Measurements from ENCODE around the gene MRPL36.
"Not testable (repeated sequence)": the region's sequence is repeated elsewhere in the genome, so short reads cannot be mapped to it uniquely, and the experiment has no call there.

The MRPL36 gene

GRCh38 chr5:1792842-1793266 lies 6.8 kb downstream of the MRPL36 start:
- no peak for TF ChIP-seq CTCF (IDR thresholded peaks at IDR 0.05; ENCODE audit: extremely low read depth, insufficient read depth, missing control alignments)
- in situ Hi-C loops (cut with MboI; ENCODE audit: low pct_unique_long_range_greater_than_20kb, low sequenced_read_pairs, unreplicated experiment): no loop called here
- peak; percentile 90 for DNase-seq (ENCODE audit: low spot score)

GRCh38 chr5:1791176-1791575 lies 8.5 kb downstream of the MRPL36 start:
- TF ChIP-seq CTCF (IDR thresholded peaks at IDR 0.05; ENCODE audit: extremely low read depth, insufficient read depth, missing control alignments): no peak
- DNase-seq (ENCODE audit: low spot score): no peak
- in situ Hi-C loops (cut with MboI; ENCODE audit: low pct_unique_long_range_greater_than_20kb, low sequenced_read_pairs, unreplicated experiment): no loop called here

- in situ Hi-C loops (cut with MboI; ENCODE audit: low pct_unique_long_range_greater_than_20kb, low sequenced_read_pairs, unreplicated experiment): no loop called here
- no peak for TF ChIP-seq CTCF (IDR thresholded peaks at IDR 0.05; ENCODE audit: extremely low read depth, insufficient read depth, missing control alignments)
- DNase-seq (ENCODE audit: low spot score): no peak
Measured at GRCh38 chr5:1789834-1790471, 9.7 kb downstream of the MRPL36 start.

- DNase-seq (ENCODE audit: low spot score); in situ Hi-C loops (cut with MboI; ENCODE audit: low pct_unique_long_range_greater_than_20kb, low sequenced_read_pairs, unreplicated experiment): not testable (repeated sequence)
Measured at GRCh38 chr5:1789438-1789833, 10.2 kb downstream of the MRPL36 start.

- in situ Hi-C loops (cut with MboI; ENCODE audit: low pct_unique_long_range_greater_than_20kb, low sequenced_read_pairs, unreplicated experiment): no loop called here
- DNase-seq (ENCODE audit: low spot score): no peak
Measured at GRCh38 chr5:1788828-1789227, 10.8 kb downstream of the MRPL36 start.

GRCh38 chr5:1788200-1788599 lies 11.4 kb downstream of the MRPL36 start:
- TF ChIP-seq CTCF (IDR thresholded peaks at IDR 0.05; ENCODE audit: extremely low read depth, insufficient read depth, missing control alignments): no peak
- no peak for DNase-seq (ENCODE audit: low spot score)
- in situ Hi-C loops (cut with MboI; ENCODE audit: low pct_unique_long_range_greater_than_20kb, low sequenced_read_pairs, unreplicated experiment): no loop called here

More at GRCh38 chr5:1788828-1789227, 10.8 kb downstream of the MRPL36 start:
- no peak for TF ChIP-seq CTCF (IDR thresholded peaks at IDR 0.05; ENCODE audit: extremely low read depth, insufficient read depth, missing control alignments)

GRCh38 chr5:1787472-1788047 lies 12.1 kb downstream of the MRPL36 start:
- in situ Hi-C loops (cut with MboI; ENCODE audit: low pct_unique_long_range_greater_than_20kb, low sequenced_read_pairs, unreplicated experiment): no loop called here
- DNase-seq (ENCODE audit: low spot score): no peak
- no peak for TF ChIP-seq CTCF (IDR thresholded peaks at IDR 0.05; ENCODE audit: extremely low read depth, insufficient read depth, missing control alignments)

All from GM13977 (cell line).